ENCODE data around the gene PLEKHS1.
"Not testable (repeated sequence)": the region's sequence is repeated elsewhere in the genome, so short reads cannot be mapped to it uniquely, and the experiment has no call there.

Gene PLEKHS1

DNA sequence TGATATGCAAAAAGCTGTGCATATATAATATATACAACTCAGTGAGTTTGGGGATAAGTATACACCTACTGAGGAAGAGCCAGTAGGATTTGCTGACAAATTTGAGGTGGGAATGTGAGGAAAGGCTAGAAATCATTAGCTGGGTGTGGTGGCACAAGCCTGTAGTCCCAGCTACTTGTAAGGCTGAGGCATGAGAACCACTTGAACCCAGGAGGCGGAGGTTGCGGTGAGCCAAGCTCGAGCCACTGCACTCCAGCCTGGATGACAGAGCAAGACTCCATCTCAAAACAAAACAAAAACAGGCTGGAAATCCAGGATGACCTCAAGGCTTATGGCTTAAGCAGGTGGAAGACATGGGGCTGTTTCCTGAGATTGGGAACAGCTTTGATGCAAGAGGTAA, 10.6 kb upstream of the PLEKHS1 start:
- no peak for DNase-seq

DNA sequence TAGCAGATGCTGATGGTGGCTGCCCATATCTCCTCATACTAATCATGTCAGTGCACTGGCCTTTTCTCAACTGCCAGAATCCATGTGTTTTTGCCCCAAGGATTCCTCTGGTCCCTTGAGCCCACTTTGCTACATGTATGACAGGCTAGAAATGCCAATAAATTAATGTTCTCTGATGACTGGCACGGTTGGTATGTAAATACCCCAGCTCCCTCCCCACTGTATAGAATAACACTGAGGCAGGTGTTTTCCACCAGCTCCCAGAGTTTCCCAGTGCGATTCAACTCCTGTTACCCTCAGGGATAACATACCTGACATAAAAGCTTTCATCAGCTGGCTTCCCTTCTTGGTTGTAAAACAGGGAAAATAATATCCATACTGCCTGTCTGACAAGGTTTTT, 9.0 kb upstream of the PLEKHS1 start:
- no peak for DNase-seq

- no peak for DNase-seq
Observed at GRCh38 chr10:113743594-113743993, 7.9 kb upstream of the PLEKHS1 start.

GRCh38 chr10:113745374-113745773, 6.1 kb upstream of the PLEKHS1 start:
- DNase-seq = no peak

- DNase-seq = no peak
Observed at GRCh38 chr10:113746217-113746957, 5.1 kb upstream of the PLEKHS1 start.

GRCh38 chr10:113752553-113752952, 1.1 kb downstream of the PLEKHS1 start:
- no peak for DNase-seq

- no peak for DNase-seq
Observed at GRCh38 chr10:113753020-113753692, 1.7 kb downstream of the PLEKHS1 start.

DNA sequence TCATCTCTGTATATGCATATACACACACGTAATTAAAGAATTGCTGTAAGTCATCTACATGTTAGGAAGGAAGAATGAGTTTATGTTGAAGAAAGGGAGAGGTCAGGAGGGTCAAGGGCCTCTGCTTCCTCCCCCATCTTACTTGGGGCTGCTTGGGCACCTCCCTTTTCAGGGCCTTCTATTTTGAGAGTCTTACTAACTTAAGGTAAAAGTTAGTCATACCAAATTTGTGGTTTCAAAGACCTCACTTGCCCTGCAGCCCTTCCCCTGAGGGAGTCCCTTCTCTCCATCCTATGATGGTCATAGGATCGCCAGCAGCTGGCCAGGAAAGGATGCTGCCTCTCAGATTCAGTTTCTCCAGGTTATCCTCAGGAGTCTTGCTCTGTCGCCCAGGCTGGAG, 2.6 kb downstream of the PLEKHS1 start:
- no peak for DNase-seq

- DNase-seq = no peak
Observed at GRCh38 chr10:113754768-113755167, 3.3 kb downstream of the PLEKHS1 start.

- DNase-seq = no peak
Observed at GRCh38 chr10:113756940-113757543, 5.6 kb downstream of the PLEKHS1 start.

DNA sequence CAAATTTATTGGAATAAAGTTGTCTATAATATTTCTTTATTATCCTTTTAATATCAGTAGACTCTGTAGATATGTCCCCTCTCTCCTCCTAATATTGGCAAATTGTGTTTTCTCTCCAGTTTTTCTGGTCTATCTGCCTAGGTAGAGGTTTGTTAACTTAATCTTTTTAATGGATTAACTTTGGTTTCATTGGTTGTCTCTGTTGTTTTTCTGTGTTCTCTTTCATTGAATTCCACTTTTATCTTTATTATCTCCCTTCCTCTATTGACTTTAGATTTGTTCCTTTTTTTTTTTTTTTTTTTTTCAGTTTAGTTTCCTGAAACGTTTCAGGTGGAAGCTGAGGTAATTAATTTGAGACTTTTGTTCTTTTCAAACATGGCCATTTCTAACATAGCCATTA, 10.6 kb downstream of the PLEKHS1 start:
- DNase-seq = no peak

DNA sequence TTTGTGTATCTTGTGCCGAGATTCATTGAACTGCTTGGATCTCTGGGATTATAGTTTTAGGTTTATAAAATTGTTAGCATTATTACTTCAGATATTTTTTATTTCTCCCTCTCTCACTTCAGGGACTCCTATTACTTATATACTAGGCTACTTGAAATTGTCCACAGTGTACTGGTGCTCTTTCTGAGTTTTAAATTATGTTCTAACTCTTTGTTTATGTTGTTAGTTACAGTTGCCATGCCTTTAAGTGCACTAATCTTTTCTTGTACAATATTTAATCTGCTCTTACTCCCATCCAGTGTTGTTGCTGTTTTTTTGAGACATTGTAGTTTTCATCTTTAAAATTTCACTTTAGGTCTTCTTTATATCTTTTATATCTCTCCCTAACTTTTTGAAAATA, 13.1 kb downstream of the PLEKHS1 start:
- DNase-seq = no peak

DNA sequence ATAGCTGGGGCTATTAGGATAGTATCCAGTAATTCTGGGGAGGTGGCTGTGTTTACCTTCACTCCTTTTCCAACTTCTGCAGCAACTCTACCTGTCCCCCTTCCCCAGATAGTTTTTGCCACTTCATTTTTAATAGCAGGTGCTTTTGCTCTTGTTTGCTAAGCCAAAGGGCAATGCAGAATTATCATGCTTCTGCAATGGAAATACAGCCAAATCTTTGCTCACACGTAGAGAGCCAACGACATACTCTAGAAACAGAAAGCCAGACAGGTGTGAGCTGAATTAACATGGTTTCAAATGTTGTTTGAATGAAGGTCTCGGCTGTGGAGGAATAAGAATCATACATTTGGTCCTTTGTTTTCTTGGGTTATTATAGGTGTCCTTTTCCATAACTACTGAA, 14.4 kb downstream of the PLEKHS1 start:
- DNase-seq = no peak

GRCh38 chr10:113767222-113767621, 15.7 kb downstream of the PLEKHS1 start:
- no peak for DNase-seq

- no peak for DNase-seq
Observed at GRCh38 chr10:113770346-113770745, 18.9 kb downstream of the PLEKHS1 start.

- DNase-seq = not testable (repeated sequence)
Observed at GRCh38 chr10:113771131-113771530, 19.6 kb downstream of the PLEKHS1 start.

DNA sequence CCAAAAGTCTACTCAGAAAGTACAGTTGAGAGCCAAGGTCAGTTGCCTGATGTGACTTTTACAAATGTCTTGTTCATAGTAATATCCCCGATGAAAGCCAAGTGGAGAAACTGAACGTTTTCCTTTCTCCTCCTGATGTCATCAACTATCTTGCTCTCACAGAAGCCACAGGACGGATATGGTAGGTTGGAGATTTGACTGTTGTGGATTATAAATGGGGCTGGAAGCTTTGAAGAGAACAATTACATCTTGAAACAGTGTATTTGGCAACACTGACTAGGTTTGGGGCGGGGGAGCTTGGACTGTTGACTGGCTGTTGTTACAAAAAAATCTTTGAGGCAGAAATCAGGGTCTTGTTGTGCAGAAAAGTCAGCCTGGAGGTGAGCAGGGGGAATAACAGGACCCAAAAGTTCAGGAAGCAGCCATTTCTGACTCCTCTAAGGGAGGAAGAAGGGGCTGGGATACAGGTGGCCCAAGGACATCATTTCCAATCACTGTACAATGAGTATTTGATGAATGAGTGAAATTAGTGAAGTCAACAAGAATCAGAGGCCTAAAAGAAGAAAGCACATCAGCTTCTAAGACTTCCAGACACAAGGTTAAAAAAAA, 24.3 kb downstream of the PLEKHS1 start:
- DNase-seq = no peak

DNA sequence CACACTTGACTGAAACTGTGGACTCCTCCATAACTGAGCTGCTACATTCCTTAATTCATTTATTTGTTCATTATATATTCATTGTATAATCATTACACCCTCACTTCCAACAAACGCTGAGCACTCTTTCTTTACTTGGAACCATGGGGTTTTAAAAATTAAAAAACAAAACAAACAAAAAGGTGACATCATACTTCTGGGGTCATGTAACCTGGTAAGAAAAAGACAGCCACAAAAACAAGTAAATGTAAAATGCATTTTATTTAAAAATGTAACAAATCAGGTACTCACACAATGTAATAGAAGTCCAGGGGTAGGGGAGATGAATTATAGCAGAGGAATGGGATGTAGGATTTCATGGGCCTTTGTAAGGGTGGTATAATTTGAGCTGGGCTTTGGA, 25.1 kb downstream of the PLEKHS1 start:
- DNase-seq = no peak

GRCh38 chr10:113780681-113781250, 29.3 kb downstream of the PLEKHS1 start:
- DNase-seq = no peak

GRCh38 chr10:113782367-113782766, 30.9 kb downstream of the PLEKHS1 start:
- no peak for DNase-seq

DNA sequence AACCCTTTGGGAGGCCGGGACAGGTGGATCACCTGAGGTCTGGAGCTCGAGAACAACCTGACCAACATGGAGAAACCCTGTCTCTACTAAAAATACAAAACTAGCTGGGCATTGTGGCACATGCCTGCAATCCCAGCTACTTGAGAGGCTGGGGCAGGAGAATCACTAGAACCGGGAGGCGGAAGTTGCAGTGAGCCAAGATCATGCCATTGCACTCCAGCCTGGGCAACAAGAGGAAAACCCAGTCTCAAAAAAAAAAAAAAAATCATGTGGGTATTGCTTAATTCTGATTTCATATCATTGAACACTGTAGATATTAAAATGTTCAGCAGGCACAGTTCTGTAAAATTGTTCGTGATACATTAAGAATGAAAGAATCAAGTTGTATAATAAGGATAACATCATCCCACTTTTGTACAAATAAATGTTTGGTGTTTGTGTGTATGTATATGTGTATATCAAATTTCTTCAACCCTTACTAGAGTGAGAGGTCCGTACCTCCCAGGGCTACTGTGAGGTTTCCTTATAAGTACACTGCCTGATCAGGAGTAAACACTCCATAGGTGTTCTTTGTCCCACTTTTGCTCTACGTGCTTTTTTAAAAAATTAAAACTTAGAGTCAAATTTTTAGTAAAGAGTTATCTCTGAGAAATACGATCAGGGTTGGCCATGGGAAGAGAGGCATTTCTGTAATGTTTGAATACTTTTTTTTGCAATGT, 31.7 kb downstream of the PLEKHS1 start:
- no peak for DNase-seq

DNA sequence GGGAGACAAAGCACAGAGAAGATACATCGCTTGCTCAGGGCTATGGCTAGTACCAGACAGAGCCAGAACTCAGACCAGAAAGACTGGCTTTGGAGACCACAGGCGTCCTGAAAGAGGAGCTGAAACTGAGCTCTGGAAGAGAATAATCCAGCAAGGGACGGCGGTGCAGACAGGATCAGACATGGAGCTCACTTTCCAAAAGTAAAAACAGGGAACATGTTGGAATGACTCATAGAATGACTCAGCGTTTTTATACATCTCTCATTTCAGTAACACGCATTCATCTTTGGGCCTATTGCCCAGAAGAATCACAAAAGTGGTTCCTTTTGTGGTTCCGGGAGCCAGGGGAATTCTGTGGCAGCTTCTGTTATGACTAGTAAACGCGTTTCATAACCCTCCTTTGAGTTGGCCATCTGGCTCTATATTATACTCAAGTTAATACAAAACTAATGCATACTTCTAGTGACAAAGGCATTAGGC, 37.2 kb downstream of the PLEKHS1 start:
- DNase-seq = no peak

All from right kidney (tissue), 1 donor.